Calu3 (cell line): ENCODE measurements around the gene GPR176. TPM values are rescaled to one million over a fixed set of nuclear protein-coding genes. Genes with fewer than 3 reads are reported as not detected.

Experiments
- BruUV-seq: library from RNA; stranded (reverse); fragments of 400-500 nt; replicated peaks from 2 replicates; lab custom pipeline; 2021; lab: Mats Ljungman, UMichigan
- CTCF ChIA-PET: fragments of 300-600 bp; sonication (Branson Sonifier 250); formaldehyde crosslinking; loops from one replicate; lab custom pipeline; 2022; ENCODE audit warnings: antibody characterized with exemption; lab: Charles Lee
- DNase-seq: peaks from one replicate; pipeline ENCODE4 v3.0.0; 2022
- H3K27ac Mint-ChIP-seq: one replicate; pipeline ENCODE4 v1.8.0; 2022; ENCODE audit warnings: mixed read lengths; ENCODE audit not compliant: unreplicated experiment
- H3K27me3 Mint-ChIP-seq: one replicate; pipeline ENCODE4 v1.8.0; 2022; ENCODE audit warnings: mixed read lengths; ENCODE audit not compliant: unreplicated experiment
- H3K36me3 Mint-ChIP-seq: one replicate; pipeline ENCODE4 v1.8.0; 2022; ENCODE audit warnings: mild to moderate bottlenecking, moderate library complexity, mixed read lengths; ENCODE audit not compliant: insufficient read depth, unreplicated experiment
- H3K4me1 Mint-ChIP-seq: one replicate; pipeline ENCODE4 v1.8.0; 2022; ENCODE audit warnings: mild to moderate bottlenecking, low read depth, mixed read lengths; ENCODE audit not compliant: unreplicated experiment
- H3K4me3 Mint-ChIP-seq: one replicate; pipeline ENCODE4 v1.8.0; 2022; ENCODE audit warnings: mild to moderate bottlenecking, low read depth, moderate library complexity, mixed read lengths; ENCODE audit not compliant: unreplicated experiment
- H3K9me3 Mint-ChIP-seq: one replicate; pipeline ENCODE4 v1.8.0; 2022; ENCODE audit warnings: low read depth, mixed read lengths; ENCODE audit not compliant: unreplicated experiment
- intact Hi-C: fragments of 100-400 bp; cut with micrococcal nuclease; formaldehyde crosslinking; loops from one replicate; pipeline ENCODE4 v1.10.0; 2022; ENCODE audit not compliant: unreplicated experiment
- total RNA-seq: library from RNA; stranded (reverse); gene quantifications from 2 replicates; pipeline ENCODE4 v1.2.3, GENCODE V29; 2022
- TF ChIP-seq, protein P1 (sequence below): fragments of 200-600 bp; IDR thresholded peaks from one replicate; pipeline ENCODE4 v1.8.0; 2022; ENCODE audit warnings: antibody characterized with exemption; ENCODE audit not compliant: unreplicated experiment

Gene GPR176
- total RNA-seq, 1 experiment from 2014 or later, result 10.2 TPM

- H3K27ac Mint-ChIP-seq, result peak overlapping the region; percentile 83
- peaks cover 17% of the 10 kb centered on the region for H3K4me1 Mint-ChIP-seq
- CTCF ChIA-PET, result interaction anchor here (1.5 kb wide), 1 partner anchor 13 kb away, joined by 3 read pairs; the partner anchor contains the start of gene EIF2AK4
- intact Hi-C loops, result no loop called here
- H3K36me3 Mint-ChIP-seq, result peaks cover 9% of the 10 kb centered on the region
- BruUV-seq, result no TSS peak
- H3K27me3 Mint-ChIP-seq, result no peaks in the 10 kb centered on the region
- H3K9me3 Mint-ChIP-seq, result no peaks in the 10 kb centered on the region
- TF ChIP-seq, protein P1, sequence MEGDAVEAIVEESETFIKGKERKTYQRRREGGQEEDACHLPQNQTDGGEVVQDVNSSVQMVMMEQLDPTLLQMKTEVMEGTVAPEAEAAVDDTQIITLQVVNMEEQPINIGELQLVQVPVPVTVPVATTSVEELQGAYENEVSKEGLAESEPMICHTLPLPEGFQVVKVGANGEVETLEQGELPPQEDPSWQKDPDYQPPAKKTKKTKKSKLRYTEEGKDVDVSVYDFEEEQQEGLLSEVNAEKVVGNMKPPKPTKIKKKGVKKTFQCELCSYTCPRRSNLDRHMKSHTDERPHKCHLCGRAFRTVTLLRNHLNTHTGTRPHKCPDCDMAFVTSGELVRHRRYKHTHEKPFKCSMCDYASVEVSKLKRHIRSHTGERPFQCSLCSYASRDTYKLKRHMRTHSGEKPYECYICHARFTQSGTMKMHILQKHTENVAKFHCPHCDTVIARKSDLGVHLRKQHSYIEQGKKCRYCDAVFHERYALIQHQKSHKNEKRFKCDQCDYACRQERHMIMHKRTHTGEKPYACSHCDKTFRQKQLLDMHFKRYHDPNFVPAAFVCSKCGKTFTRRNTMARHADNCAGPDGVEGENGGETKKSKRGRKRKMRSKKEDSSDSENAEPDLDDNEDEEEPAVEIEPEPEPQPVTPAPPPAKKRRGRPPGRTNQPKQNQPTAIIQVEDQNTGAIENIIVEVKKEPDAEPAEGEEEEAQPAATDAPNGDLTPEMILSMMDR, result no peak
- peak; percentile 77 for DNase-seq
- H3K4me3 Mint-ChIP-seq, result peak overlapping the region; percentile 77
Measured at GRCh38 chr15:39920510-39921273, 626 bp upstream of the GPR176 start.

DNA sequence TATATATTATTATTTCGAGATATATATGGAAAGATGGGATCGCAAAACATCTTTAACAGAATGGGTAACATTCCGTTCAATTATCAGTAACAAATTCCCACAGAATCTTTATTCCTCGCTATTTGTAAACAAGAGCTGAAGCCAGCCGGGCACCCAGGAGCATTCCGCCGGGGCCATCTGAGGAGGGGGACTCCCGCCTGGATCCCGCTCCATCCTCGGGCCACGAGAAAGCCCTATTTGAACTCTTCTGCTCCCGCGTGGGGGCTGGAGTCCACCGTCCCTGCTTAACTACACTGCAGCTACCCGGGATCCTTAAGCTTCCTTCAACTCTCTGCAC lies 687 bp downstream of the GPR176 start:
- H3K27me3 Mint-ChIP-seq, result no peaks in the 10 kb centered on the region
- H3K4me1 Mint-ChIP-seq, result peaks cover 17% of the 10 kb centered on the region
- H3K9me3 Mint-ChIP-seq, result no peaks in the 10 kb centered on the region
- no TSS peak for BruUV-seq
- TF ChIP-seq, protein P1, result no peak
- intact Hi-C loops, result no loop called here
- peaks cover 9% of the 10 kb centered on the region for H3K36me3 Mint-ChIP-seq
- CTCF ChIA-PET, result interaction anchor here (1.5 kb wide), 1 partner anchor 14 kb away, joined by 3 read pairs; the partner anchor contains the start of gene EIF2AK4
- H3K4me3 Mint-ChIP-seq, result peak overlapping the region; percentile 77
- DNase-seq, result no peak
- no peak overlapping the region for H3K27ac Mint-ChIP-seq

GRCh38 chr15:39918688-39919385 lies 1.2 kb downstream of the GPR176 start:
- Mint-ChIP-seq H3K4me3 (peak overlapping the region; percentile 77), H3K9me3 (no peaks in the 10 kb centered on the region), H3K27ac (peak overlapping the region; percentile 20), H3K27me3 (no peaks in the 10 kb centered on the region), H3K36me3 (peaks cover 9% of the 10 kb centered on the region), H3K4me1 (peaks cover 17% of the 10 kb centered on the region)
- intact Hi-C loops, result no loop called here
- TF ChIP-seq, protein P1, result no peak
- CTCF ChIA-PET, result no interaction called here
- DNase-seq, result no peak
- BruUV-seq, result TSS peak; percentile 96

- intact Hi-C loops, result no loop called here
- no peaks in the 10 kb centered on the region for H3K36me3 Mint-ChIP-seq
- no peak for DNase-seq
- no peaks in the 10 kb centered on the region for H3K9me3 Mint-ChIP-seq
- H3K4me3 Mint-ChIP-seq, result no peak overlapping the region
- TF ChIP-seq, protein P1, result no peak
- no peaks in the 10 kb centered on the region for H3K27me3 Mint-ChIP-seq
- CTCF ChIA-PET, result no interaction called here
- no peak overlapping the region for H3K27ac Mint-ChIP-seq
- no TSS peak for BruUV-seq
- H3K4me1 Mint-ChIP-seq, result peaks cover 10% of the 10 kb centered on the region
Measured at GRCh38 chr15:39914977-39915376, 5.1 kb downstream of the GPR176 start.
